Duodenal mucosa (tissue), 2 donors: ENCODE measurements around the gene SESN1.

ENCODE experiments used
- H3K27ac ChIP-seq: one replicate; pipeline ENCODE4 v1.7.0; 2013; ENCODE audit warnings: low read depth, low read length
- H3K27me3 ChIP-seq, 2 donors: one replicate each; pipeline ENCODE4 v1.7.0; 2013; ENCODE audit warnings: low read length in 2 of 2, control low read depth in 1 of 2; ENCODE audit not compliant: insufficient read depth in 2 of 2, control insufficient read depth in 1 of 2
- H3K36me3 ChIP-seq, 2 donors: one replicate each; pipeline ENCODE4 v1.7.0; 2013; ENCODE audit warnings: low read length in 2 of 2, control low read depth in 1 of 2; ENCODE audit not compliant: insufficient read depth in 2 of 2, control insufficient read depth in 1 of 2
- H3K4me1 ChIP-seq, 2 donors: one replicate each; pipeline ENCODE4 v1.7.0; 2013; ENCODE audit warnings: low read length in 2 of 2, control low read depth in 1 of 2; ENCODE audit not compliant: insufficient read depth in 2 of 2, control insufficient read depth in 1 of 2
- H3K4me3 ChIP-seq, 2 donors: one replicate each; pipeline ENCODE4 v1.7.0; 2013; ENCODE audit warnings: low read length in 2 of 2, low read depth in 1 of 2
- H3K9ac ChIP-seq, 2 donors: one replicate each; pipeline ENCODE4 v1.7.0; 2013; ENCODE audit warnings: low read length in 2 of 2, low read depth in 1 of 2
- H3K9me3 ChIP-seq, 2 donors: one replicate each; pipeline ENCODE4 v1.7.0; 2013; ENCODE audit warnings: low read length in 2 of 2, control low read depth in 1 of 2; ENCODE audit not compliant: control insufficient read depth in 1 of 2

The SESN1 gene

GRCh38 chr6:108958900-108959770, 135.5 kb downstream of the SESN1 start:
- peaks cover 0 to 4% of the 10 kb centered on the region in 2 donors for H3K4me1 ChIP-seq
- no peaks in the 10 kb centered on the region for H3K27me3 ChIP-seq
- no peak overlapping the region for H3K27ac ChIP-seq
- H3K4me3 ChIP-seq: no peak overlapping the region
- H3K9ac ChIP-seq: no peak overlapping the region
- no peaks in the 10 kb centered on the region for H3K36me3 ChIP-seq
- no peaks in the 10 kb centered on the region for H3K9me3 ChIP-seq

GRCh38 chr6:108957221-108957620, 137.4 kb downstream of the SESN1 start:
- Histone ChIP-seq H3K27me3 (no peaks in the 10 kb centered on the region), H3K9ac (no peak overlapping the region), H3K4me3 (no peak overlapping the region), H3K9me3 (no peaks in the 10 kb centered on the region), H3K27ac (no peak overlapping the region), H3K36me3 (no peaks in the 10 kb centered on the region), H3K4me1 (peaks cover 2 to 4% of the 10 kb centered on the region in 2 donors)

GRCh38 chr6:108955329-108955949, 139.2 kb downstream of the SESN1 start:
- Histone ChIP-seq H3K9ac (no peak overlapping the region), H3K27ac (no peak overlapping the region), H3K27me3 (no peaks in the 10 kb centered on the region), H3K4me1 (peaks cover 15 to 17% of the 10 kb centered on the region in 2 donors), H3K36me3 (no peaks in the 10 kb centered on the region), H3K9me3 (no peaks in the 10 kb centered on the region), H3K4me3 (no peak overlapping the region)

- no peak overlapping the region for H3K27ac ChIP-seq
- no peak overlapping the region for H3K4me3 ChIP-seq
- H3K36me3 ChIP-seq: no peaks in the 10 kb centered on the region
- H3K9me3 ChIP-seq: no peaks in the 10 kb centered on the region
- no peaks in the 10 kb centered on the region for H3K27me3 ChIP-seq
- peaks cover 15 to 17% of the 10 kb centered on the region in 2 donors for H3K4me1 ChIP-seq
- no peak overlapping the region for H3K9ac ChIP-seq
Observed at GRCh38 chr6:108953681-108954080, 141.0 kb downstream of the SESN1 start.

- Histone ChIP-seq H3K27ac (no peak overlapping the region), H3K4me3 (no peak overlapping the region), H3K9me3 (no peaks in the 10 kb centered on the region), H3K36me3 (no peaks in the 10 kb centered on the region), H3K27me3 (no peaks in the 10 kb centered on the region), H3K9ac (no peak overlapping the region), H3K4me1 (peaks cover 15 to 17% of the 10 kb centered on the region in 2 donors)
Observed at GRCh38 chr6:108952776-108953486, 141.7 kb downstream of the SESN1 start.

- Histone ChIP-seq H3K27ac (no peak overlapping the region), H3K9me3 (no peaks in the 10 kb centered on the region), H3K4me3 (no peak overlapping the region), H3K9ac (no peak overlapping the region), H3K36me3 (no peaks in the 10 kb centered on the region), H3K27me3 (no peaks in the 10 kb centered on the region), H3K4me1 (peaks cover 22 to 30% of the 10 kb centered on the region in 2 donors)
Observed at GRCh38 chr6:108951351-108951953, 143.2 kb downstream of the SESN1 start.

GRCh38 chr6:108948181-108948661, 146.4 kb downstream of the SESN1 start:
- no peaks in the 10 kb centered on the region for H3K9me3 ChIP-seq
- H3K27ac ChIP-seq: no peak overlapping the region
- H3K36me3 ChIP-seq: no peaks in the 10 kb centered on the region
- H3K27me3 ChIP-seq: no peaks in the 10 kb centered on the region
- no peak overlapping the region for H3K4me3 ChIP-seq
- H3K4me1 ChIP-seq: peaks cover 27 to 39% of the 10 kb centered on the region in 2 donors
- no peak overlapping the region for H3K9ac ChIP-seq

- Histone ChIP-seq H3K4me3 (no peak overlapping the region), H3K36me3 (no peaks in the 10 kb centered on the region), H3K27ac (peak overlapping the region; percentile 47), H3K9me3 (no peaks in the 10 kb centered on the region), H3K9ac (no peak overlapping the region), H3K27me3 (no peaks in the 10 kb centered on the region), H3K4me1 (peaks cover 31 to 41% of the 10 kb centered on the region in 2 donors)
Observed at GRCh38 chr6:108947114-108947854, 147.4 kb downstream of the SESN1 start.

- peaks cover 32 to 40% of the 10 kb centered on the region in 2 donors for H3K4me1 ChIP-seq
- no peak overlapping the region for H3K4me3 ChIP-seq
- H3K9ac ChIP-seq: no peak overlapping the region
Observed at GRCh38 chr6:108946695-108947094, 148.0 kb downstream of the SESN1 start.

More at GRCh38 chr6:108946695-108947094, 148.0 kb downstream of the SESN1 start:
- Histone ChIP-seq H3K27me3 (no peaks in the 10 kb centered on the region), H3K9me3 (no peaks in the 10 kb centered on the region), H3K27ac (peak overlapping the region; percentile 47), H3K36me3 (no peaks in the 10 kb centered on the region)
